NB4 (cell line): Measurements from ENCODE around the gene NECTIN4.

Experiments
- CTCF ChIP-seq: IDR thresholded peaks from one replicate; pipeline ENCODE4 v1.5.1; 2012; ENCODE audit warnings: low read depth, low read length
- MAX ChIP-seq: IDR thresholded peaks from 2 replicates; pipeline ENCODE4 v1.6.1; 2011; ENCODE audit warnings: low read depth, low read length
- POLR2A ChIP-seq: IDR thresholded peaks from 2 replicates; pipeline ENCODE4 v1.6.1; 2011; ENCODE audit warnings: mild to moderate bottlenecking; ENCODE audit not compliant: insufficient read length; ENCODE audit errors: extremely low read depth

GRCh38 chr1:161130266-161130665, 40.9 kb upstream of the NECTIN4 start:
- no peak for TF ChIP-seq CTCF
- no peak for TF ChIP-seq POLR2A
- TF ChIP-seq MAX: no peak
